OCI-LY7 (cell line): ENCODE measurements around the gene COPS8.

ENCODE experiments used
- EZH2phosphoT487 ChIP-seq: fragments of 200-600 bp; sonication (generic); IDR thresholded peaks from 2 replicates; pipeline ENCODE4 v1.6.1; 2018; ENCODE audit warnings: low read depth, borderline replicate concordance, mild to moderate bottlenecking, mixed run types, antibody characterized with exemption, low read length, moderate library complexity, mixed read lengths
- TF ChIP-seq, protein P1 (sequence below): fragments of 200-600 bp; sonication (generic); conservative IDR thresholded peaks from 2 replicates; pipeline ENCODE4 v1.5.1; 2014; ENCODE audit warnings: mild to moderate bottlenecking, antibody characterized with exemption, low read length, moderate library complexity, mixed read lengths

DNA sequence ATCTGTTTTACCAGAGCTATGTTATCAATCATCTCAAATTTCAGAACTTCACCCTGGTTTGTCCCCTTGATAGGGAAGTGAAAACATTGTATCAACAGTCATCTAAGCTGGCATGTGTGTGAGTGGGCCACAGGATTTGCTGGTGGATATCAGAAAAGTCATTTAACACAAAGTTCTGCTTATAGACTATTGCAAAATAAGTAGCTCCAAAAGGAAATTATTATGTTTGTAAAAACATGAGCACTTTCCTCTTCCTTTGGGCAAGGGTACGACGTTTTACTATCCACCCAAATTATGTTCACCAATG lies 20.7 kb upstream of the COPS8 start:
- TF ChIP-seq, protein P1, sequence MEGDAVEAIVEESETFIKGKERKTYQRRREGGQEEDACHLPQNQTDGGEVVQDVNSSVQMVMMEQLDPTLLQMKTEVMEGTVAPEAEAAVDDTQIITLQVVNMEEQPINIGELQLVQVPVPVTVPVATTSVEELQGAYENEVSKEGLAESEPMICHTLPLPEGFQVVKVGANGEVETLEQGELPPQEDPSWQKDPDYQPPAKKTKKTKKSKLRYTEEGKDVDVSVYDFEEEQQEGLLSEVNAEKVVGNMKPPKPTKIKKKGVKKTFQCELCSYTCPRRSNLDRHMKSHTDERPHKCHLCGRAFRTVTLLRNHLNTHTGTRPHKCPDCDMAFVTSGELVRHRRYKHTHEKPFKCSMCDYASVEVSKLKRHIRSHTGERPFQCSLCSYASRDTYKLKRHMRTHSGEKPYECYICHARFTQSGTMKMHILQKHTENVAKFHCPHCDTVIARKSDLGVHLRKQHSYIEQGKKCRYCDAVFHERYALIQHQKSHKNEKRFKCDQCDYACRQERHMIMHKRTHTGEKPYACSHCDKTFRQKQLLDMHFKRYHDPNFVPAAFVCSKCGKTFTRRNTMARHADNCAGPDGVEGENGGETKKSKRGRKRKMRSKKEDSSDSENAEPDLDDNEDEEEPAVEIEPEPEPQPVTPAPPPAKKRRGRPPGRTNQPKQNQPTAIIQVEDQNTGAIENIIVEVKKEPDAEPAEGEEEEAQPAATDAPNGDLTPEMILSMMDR, result no peak
- no peak for TF ChIP-seq EZH2phosphoT487
